C4-2B (cell line): Measurements from ENCODE around the gene KCTD13.

Experiments
- H3K27ac ChIP-seq: fragments of 450-650 bp; 2 replicates; pipeline ENCODE4 v1.5.1; 2017
- ZFX ChIP-seq: fragments of 450-650 bp; IDR thresholded peaks from 2 replicates; pipeline ENCODE4 v1.6.1; 2017
- TF ChIP-seq, protein P1 (sequence below): fragments of 450-650 bp; conservative IDR thresholded peaks from 2 replicates; pipeline ENCODE4 v1.5.1; 2017; ENCODE audit warnings: mild to moderate bottlenecking

KCTD13 gene

DNA sequence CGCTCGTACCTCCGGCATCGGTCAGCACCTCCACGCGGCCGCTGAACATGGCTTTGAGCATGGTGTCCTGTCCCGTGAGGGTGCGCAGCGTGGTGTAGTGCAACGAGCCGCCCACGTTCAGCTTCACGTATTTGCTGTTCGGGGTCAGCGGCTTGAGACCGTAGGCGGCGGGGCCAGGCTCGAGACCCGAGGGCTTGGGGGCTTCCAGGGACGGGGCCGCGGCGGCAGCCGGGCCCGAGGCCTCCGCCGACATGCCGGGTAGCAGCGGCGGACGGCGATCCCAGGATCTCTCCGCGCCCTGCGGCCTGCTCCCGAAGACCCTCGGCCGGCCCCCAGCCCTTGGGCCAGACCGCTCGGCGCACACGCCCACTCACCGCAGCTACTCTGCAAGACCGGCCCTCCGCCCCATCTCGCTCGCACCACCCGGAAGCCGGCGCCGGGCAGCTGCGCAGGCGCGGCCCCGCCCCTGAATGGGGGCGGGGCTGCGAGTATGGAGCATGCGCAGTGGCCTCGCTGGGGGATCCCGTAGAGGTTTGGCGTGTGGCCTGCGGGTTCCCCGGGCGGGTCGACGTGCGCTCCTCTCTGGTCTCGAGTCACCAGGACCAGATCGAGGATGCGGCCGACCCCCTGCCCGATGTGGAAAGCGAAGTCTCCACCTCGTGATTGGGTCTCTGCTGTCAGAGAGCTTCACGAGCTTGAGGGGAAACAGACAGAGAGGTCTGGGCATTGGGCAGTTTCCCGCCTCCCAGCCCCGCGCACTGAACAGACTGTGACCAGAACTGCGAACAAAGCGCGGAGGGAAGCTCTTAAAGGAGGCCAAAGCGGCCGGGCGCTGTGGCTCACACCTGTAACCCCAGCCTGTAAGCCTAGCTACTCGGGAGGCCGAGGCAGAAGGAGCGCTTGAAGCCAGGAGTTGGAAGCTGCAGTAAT lies at the start of gene KCTD13:
Gene KCTD13, minus strand, starts transcription at position 446 of the 930 bp plus-strand sequence. Its CDS starts 193 bp downstream, at position 253.
- H3K27ac ChIP-seq: peak within 1 kb of the TSS; percentile 88
- TF ChIP-seq, protein P1, sequence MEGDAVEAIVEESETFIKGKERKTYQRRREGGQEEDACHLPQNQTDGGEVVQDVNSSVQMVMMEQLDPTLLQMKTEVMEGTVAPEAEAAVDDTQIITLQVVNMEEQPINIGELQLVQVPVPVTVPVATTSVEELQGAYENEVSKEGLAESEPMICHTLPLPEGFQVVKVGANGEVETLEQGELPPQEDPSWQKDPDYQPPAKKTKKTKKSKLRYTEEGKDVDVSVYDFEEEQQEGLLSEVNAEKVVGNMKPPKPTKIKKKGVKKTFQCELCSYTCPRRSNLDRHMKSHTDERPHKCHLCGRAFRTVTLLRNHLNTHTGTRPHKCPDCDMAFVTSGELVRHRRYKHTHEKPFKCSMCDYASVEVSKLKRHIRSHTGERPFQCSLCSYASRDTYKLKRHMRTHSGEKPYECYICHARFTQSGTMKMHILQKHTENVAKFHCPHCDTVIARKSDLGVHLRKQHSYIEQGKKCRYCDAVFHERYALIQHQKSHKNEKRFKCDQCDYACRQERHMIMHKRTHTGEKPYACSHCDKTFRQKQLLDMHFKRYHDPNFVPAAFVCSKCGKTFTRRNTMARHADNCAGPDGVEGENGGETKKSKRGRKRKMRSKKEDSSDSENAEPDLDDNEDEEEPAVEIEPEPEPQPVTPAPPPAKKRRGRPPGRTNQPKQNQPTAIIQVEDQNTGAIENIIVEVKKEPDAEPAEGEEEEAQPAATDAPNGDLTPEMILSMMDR: no peak
- peak; percentile 60 for TF ChIP-seq ZFX

DNA sequence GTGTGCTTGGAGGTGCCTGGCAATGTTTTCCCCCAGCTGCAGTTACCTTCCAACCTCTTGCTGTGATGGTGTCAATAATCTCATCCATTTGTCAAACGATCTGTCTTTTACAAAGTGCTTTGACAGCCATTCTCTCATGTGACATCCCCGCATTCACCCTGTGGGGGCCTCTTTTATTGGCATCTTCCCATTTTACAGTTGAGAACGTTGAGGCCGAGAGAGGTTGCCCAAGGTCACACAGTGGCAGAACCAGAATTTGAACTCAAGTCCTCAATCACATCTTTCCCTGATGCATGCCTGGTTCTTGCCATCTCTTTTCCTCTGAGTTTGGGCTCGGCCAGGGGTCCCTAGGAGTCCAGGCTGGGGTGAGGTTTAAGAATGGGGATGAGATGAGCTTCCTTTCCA lies 49.1 kb upstream of the KCTD13 start:
- no peak for TF ChIP-seq ZFX
- TF ChIP-seq, protein P1: no peak
- H3K27ac ChIP-seq: peak overlapping the region; percentile 89

DNA sequence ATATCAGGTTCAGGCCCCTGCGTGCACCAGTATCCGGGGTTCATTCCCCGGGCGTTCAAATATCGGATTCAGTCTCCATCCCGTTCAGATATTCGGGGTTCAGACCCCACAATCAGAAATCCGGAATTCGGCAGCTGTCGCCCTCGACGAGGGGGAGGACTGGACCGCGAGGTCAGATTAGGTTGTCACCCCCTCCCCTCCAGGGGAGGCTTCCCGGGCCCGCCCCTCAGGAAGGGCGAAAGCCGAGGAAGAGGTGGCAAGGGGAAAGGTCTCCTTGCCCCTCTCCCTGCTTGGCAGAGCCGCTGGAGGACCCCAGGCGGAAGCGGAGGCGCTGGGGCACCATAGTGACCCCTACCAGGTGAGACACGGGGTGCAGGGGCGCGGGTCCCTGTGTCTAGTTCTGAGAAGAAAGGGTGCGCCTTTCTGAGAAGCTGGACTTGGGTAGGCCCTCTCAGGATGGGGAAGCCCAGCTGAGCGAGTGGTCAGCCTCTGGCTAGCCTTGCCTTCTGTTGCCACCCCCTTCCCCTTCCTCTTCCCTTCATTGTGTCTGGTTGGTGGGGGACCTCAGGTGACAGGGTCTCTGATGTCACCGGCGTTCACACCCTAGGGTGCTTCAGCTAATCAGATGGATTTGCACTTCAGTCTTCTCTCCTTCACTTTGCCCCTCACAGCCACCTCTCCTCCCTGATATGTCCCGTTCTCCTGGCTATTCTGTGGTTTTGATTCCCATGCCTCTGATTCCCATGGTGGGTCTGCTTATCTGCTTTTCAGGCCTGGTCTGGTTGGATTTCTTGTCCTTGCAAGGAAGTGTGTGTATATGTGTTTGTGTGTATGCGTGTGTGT lies 48.5 kb upstream of the KCTD13 start:
- TF ChIP-seq ZFX: no peak
- TF ChIP-seq, protein P1: no peak
- peak overlapping the region; percentile 89 for H3K27ac ChIP-seq

GRCh38 chr16:29973384-29974246 lies 47.6 kb upstream of the KCTD13 start, which contains the start of gene TAOK2:
Gene TAOK2 (plus strand): TSS chr16:29973868. CDS start chr16:29977773, 3,905 bp downstream.
- TF ChIP-seq, protein P1: no peak
- TF ChIP-seq ZFX: no peak
- peak within 1 kb of the TSS; percentile 89 for H3K27ac ChIP-seq

- TF ChIP-seq, protein P1: no peak
- TF ChIP-seq ZFX: no peak
- H3K27ac ChIP-seq: peak overlapping the region; percentile 89
Measured at GRCh38 chr16:29972992-29973383, 47.0 kb upstream of the KCTD13 start.

- H3K27ac ChIP-seq: no peak overlapping the region
- no peak for TF ChIP-seq ZFX
- TF ChIP-seq, protein P1: no peak
Measured at GRCh38 chr16:29972500-29972899, 46.5 kb upstream of the KCTD13 start.
